H9 (cell line): ENCODE measurements around the gene FANCC. TPM values are rescaled to one million over a fixed set of nuclear protein-coding genes. Genes with fewer than 3 reads are reported as not detected.

Source experiments
- DNase-seq: peaks from one replicate; pipeline ENCODE4 v3.0.0-alpha.2; 2017
- H2AFZ ChIP-seq: one replicate; pipeline ENCODE4 v1.6.1; 2013; ENCODE audit warnings: mild to moderate bottlenecking, low read length, control low read depth, moderate library complexity
- H2AK5ac ChIP-seq: 2 replicates; pipeline ENCODE4 v1.6.1; 2013; ENCODE audit warnings: low read length, control low read depth, mixed read lengths; ENCODE audit not compliant: insufficient read length
- H2BK120ac ChIP-seq: one replicate; pipeline ENCODE4 v1.6.1; 2013; ENCODE audit warnings: low read depth, mild to moderate bottlenecking, low read length, control low read depth, inconsistent platforms; ENCODE audit not compliant: poor library complexity, severe bottlenecking
- H2BK12ac ChIP-seq: 2 replicates; pipeline ENCODE4 v1.6.1; 2013; ENCODE audit warnings: low read length, control low read depth, mixed read lengths, low read depth; ENCODE audit not compliant: insufficient read length
- H2BK15ac ChIP-seq: 2 replicates; pipeline ENCODE4 v1.6.1; 2013; ENCODE audit warnings: low read depth, low read length, control low read depth
- H2BK20ac ChIP-seq: one replicate; pipeline ENCODE4 v1.6.1; 2013; ENCODE audit warnings: low read depth, mild to moderate bottlenecking, low read length, control low read depth, inconsistent platforms; ENCODE audit not compliant: poor library complexity, severe bottlenecking
- H2BK5ac ChIP-seq: 2 replicates; pipeline ENCODE4 v1.6.1; 2013; ENCODE audit warnings: low read length, control low read depth, mixed read lengths; ENCODE audit not compliant: insufficient read length
- H3K14ac ChIP-seq: 2 replicates; pipeline ENCODE4 v1.6.1; 2013; ENCODE audit warnings: low read length, control low read depth; ENCODE audit not compliant: insufficient read depth
- H3K18ac ChIP-seq: 2 replicates; pipeline ENCODE4 v1.6.1; 2013; ENCODE audit warnings: low read depth, mild to moderate bottlenecking, mixed read lengths, low read length, control low read depth; ENCODE audit not compliant: insufficient read length
- H3K23ac ChIP-seq: 2 replicates; pipeline ENCODE4 v1.6.1; 2013; ENCODE audit warnings: low read length, control low read depth, mixed read lengths, low read depth; ENCODE audit not compliant: insufficient read length
- H3K23me2 ChIP-seq: 2 replicates; pipeline ENCODE4 v1.6.1; 2013; ENCODE audit warnings: low read depth, mild to moderate bottlenecking, mixed read lengths, low read length, control low read depth; ENCODE audit not compliant: insufficient read length, poor library complexity, severe bottlenecking
- H3K27ac ChIP-seq: 2 replicates; pipeline ENCODE4 v1.5.1; 2013; ENCODE audit warnings: low read length, control low read depth, mixed read lengths, low read depth; ENCODE audit not compliant: insufficient read length
- H3K27me3 ChIP-seq: 2 replicates; pipeline ENCODE4 v1.6.1; 2013; ENCODE audit warnings: low read length, control low read depth, inconsistent platforms; ENCODE audit not compliant: insufficient read depth
- H3K4ac ChIP-seq: 2 replicates; pipeline ENCODE4 v1.6.1; 2013; ENCODE audit warnings: low read depth, mild to moderate bottlenecking, control low read depth, inconsistent platforms, low read length, moderate library complexity
- H3K4me1 ChIP-seq: 2 replicates; pipeline ENCODE4 v1.6.1; 2013; ENCODE audit warnings: low read length, control low read depth, inconsistent platforms; ENCODE audit not compliant: insufficient read depth
- H3K4me2 ChIP-seq: 2 replicates; pipeline ENCODE4 v1.6.1; 2013; ENCODE audit warnings: low read length, control low read depth, mixed read lengths; ENCODE audit not compliant: insufficient read length, insufficient read depth
- H3K56ac ChIP-seq: 2 replicates; pipeline ENCODE4 v1.6.1; 2013; ENCODE audit warnings: low read depth, mild to moderate bottlenecking, mixed read lengths, low read length, control low read depth; ENCODE audit not compliant: insufficient read length
- H3K79me1 ChIP-seq: 2 replicates; pipeline ENCODE4 v1.6.1; 2013; ENCODE audit warnings: low read depth, mild to moderate bottlenecking, moderate library complexity, low read length, control low read depth, inconsistent platforms; ENCODE audit not compliant: insufficient read depth, poor library complexity, severe bottlenecking
- H3K79me2 ChIP-seq: 2 replicates; pipeline ENCODE4 v1.6.1; 2013; ENCODE audit warnings: low read length, control low read depth, inconsistent platforms; ENCODE audit not compliant: insufficient read depth
- H3K9ac ChIP-seq: 2 replicates; pipeline ENCODE4 v1.6.1; 2013; ENCODE audit warnings: low read length, control low read depth, mixed read lengths; ENCODE audit not compliant: insufficient read length; ENCODE audit errors: extremely low read depth
- H3K9me3 ChIP-seq: one replicate; pipeline ENCODE4 v1.6.1; 2013; ENCODE audit warnings: low read depth, low read length, inconsistent platforms; ENCODE audit not compliant: control insufficient read depth
- H3T11ph ChIP-seq: one replicate; pipeline ENCODE4 v1.6.1; 2013; ENCODE audit warnings: mild to moderate bottlenecking, low read length, control low read depth, inconsistent platforms
- H4K20me1 ChIP-seq: one replicate; pipeline ENCODE4 v1.6.1; 2013; ENCODE audit not compliant: control insufficient read depth, insufficient read length, insufficient read depth
- H4K5ac ChIP-seq: 2 replicates; pipeline ENCODE4 v1.6.1; 2013; ENCODE audit warnings: low read depth, mild to moderate bottlenecking, mixed read lengths, low read length, control low read depth; ENCODE audit not compliant: insufficient read length
- H4K8ac ChIP-seq: replicated peaks from 2 replicates; pipeline ENCODE4 v1.6.1; 2013; ENCODE audit warnings: low read length, control low read depth, mixed read lengths, low read depth; ENCODE audit not compliant: insufficient read length
- H4K91ac ChIP-seq: 2 replicates; pipeline ENCODE4 v1.6.1; 2013; ENCODE audit warnings: low read depth, mild to moderate bottlenecking, moderate library complexity, mixed read lengths, low read length, control low read depth; ENCODE audit not compliant: insufficient read length
- H3K27ac Mint-ChIP-seq, 3 experiments: 2 replicates in 2 of 3; 3 replicates in 1 of 3; pipeline ENCODE4 v1.8.0; 2020 to 2021; ENCODE audit warnings: mixed read lengths in 3 of 3, mild to moderate bottlenecking in 1 of 3, moderate library complexity in 1 of 3
- H3K27me3 Mint-ChIP-seq: 2 replicates; pipeline ENCODE4 v1.8.0; 2021; ENCODE audit warnings: low read depth, mild to moderate bottlenecking, moderate library complexity, mixed read lengths
- H3K36me3 Mint-ChIP-seq, 3 experiments: 2 replicates in 2 of 3; 3 replicates in 1 of 3; pipeline ENCODE4 v1.8.0; 2020 to 2021; ENCODE audit warnings: low read depth in 3 of 3, mixed read lengths in 3 of 3; ENCODE audit not compliant: insufficient read depth in 1 of 3
- H3K4me1 Mint-ChIP-seq, 2 experiments: 2 replicates each; pipeline ENCODE4 v1.8.0; 2020; ENCODE audit warnings: mixed read lengths in 2 of 2
- H3K4me3 Mint-ChIP-seq, 2 experiments: 2 replicates in 1 of 2; 3 replicates in 1 of 2; pipeline ENCODE4 v1.8.0; 2020 to 2021; ENCODE audit warnings: mild to moderate bottlenecking in 2 of 2, mixed read lengths in 2 of 2, moderate library complexity in 1 of 2
- H3K9me3 Mint-ChIP-seq, 2 experiments: 2 replicates in 1 of 2; 3 replicates in 1 of 2; pipeline ENCODE4 v1.8.0; 2020; ENCODE audit warnings: mild to moderate bottlenecking in 2 of 2, mixed read lengths in 2 of 2, moderate library complexity in 1 of 2
- WGBS: extraction: QIAGEN DNeasy Blood & Tissue Kit; methylation state at CpG from one replicate; pipeline ENCODE4 v1.1.7; 2013; ENCODE audit warnings: missing lambda C conversion rate, low lambda C conversion rate, mixed read lengths; ENCODE audit not compliant: insufficient read length; ENCODE audit errors: extremely low coverage; 5-methylcytosine and 5-hydroxymethylcytosine counted together
- total RNA-seq: library from RNA; stranded (reverse); gene quantifications from 2 replicates; pipeline ENCODE4 v1.2.1, GENCODE V29; 2021
- TF ChIP-seq, protein P1 (sequence below): fragments of 200-600 bp; sonication (generic); conservative IDR thresholded peaks from 3 replicates; pipeline ENCODE4 v1.8.0; 2021; ENCODE audit warnings: antibody characterized with exemption, mild to moderate bottlenecking

The FANCC gene
- total RNA-seq, 1 experiment from 2014 or later, result 14.6 TPM

DNA sequence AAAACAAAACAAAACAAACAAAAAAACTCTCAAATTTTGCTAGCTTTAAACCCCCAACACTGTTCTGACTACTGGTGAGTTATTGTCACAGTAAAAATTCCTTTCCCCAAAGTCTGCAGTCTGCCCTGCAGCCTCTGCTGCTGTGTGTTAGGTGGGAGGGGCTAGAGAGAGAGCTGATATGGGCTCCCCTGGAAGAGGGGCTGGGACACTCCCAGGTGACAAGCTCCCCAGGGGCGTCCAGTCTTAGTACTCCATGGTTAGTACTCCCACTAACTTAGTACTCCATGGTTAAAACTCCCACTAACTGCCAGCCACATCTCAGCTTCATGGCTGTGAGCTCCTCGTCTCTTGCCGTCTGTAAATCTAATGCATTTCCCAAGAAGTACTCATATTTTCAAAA is 191.9 kb downstream of the FANCC start:
- DNase-seq, result peak; percentile 26
- Histone ChIP-seq H3K4me2 (no peak overlapping the region), H3K9me3 (no peaks in the 10 kb centered on the region), H2BK12ac (no peak overlapping the region), H3K56ac (no peak overlapping the region), H2AFZ (no peak overlapping the region), H3K9ac (no peak overlapping the region), H3K27me3 (no peaks in the 10 kb centered on the region), H3K23ac (no peak overlapping the region), H4K5ac (no peak overlapping the region), H2AK5ac (no peak overlapping the region), H3K79me2 (no peaks in the 10 kb centered on the region), H4K91ac (no peak overlapping the region), H3K18ac (no peak overlapping the region), H2BK120ac (no peak overlapping the region), H2BK5ac (no peak overlapping the region), H3K79me1 (no peaks in the 10 kb centered on the region), H3K4ac (no peak overlapping the region), H3K23me2 (peaks cover 4% of the 10 kb centered on the region), H2BK20ac (no peak overlapping the region), H3T11ph (no peak overlapping the region), H2BK15ac (no peak overlapping the region), H4K8ac (no peak overlapping the region), H4K20me1 (no peaks in the 10 kb centered on the region), H3K4me1 (peaks cover 10% of the 10 kb centered on the region; the same call in 1 of the 2 replicates), H3K14ac (no peak overlapping the region), H3K27ac (no peak overlapping the region)
- Mint-ChIP-seq H3K4me3 (no peak overlapping the region), H3K27me3 (peaks cover 6% of the 10 kb centered on the region; the same call in 1 of the 2 replicates), H3K4me1 (peaks cover 36 to 39% of the 10 kb centered on the region in 2 experiments), H3K36me3 (no peaks in the 10 kb centered on the region), H3K27ac (no peak overlapping the region; a peak in 1 of 7 replicates), H3K9me3 (no peaks in the 10 kb centered on the region)
- TF ChIP-seq, protein P1, sequence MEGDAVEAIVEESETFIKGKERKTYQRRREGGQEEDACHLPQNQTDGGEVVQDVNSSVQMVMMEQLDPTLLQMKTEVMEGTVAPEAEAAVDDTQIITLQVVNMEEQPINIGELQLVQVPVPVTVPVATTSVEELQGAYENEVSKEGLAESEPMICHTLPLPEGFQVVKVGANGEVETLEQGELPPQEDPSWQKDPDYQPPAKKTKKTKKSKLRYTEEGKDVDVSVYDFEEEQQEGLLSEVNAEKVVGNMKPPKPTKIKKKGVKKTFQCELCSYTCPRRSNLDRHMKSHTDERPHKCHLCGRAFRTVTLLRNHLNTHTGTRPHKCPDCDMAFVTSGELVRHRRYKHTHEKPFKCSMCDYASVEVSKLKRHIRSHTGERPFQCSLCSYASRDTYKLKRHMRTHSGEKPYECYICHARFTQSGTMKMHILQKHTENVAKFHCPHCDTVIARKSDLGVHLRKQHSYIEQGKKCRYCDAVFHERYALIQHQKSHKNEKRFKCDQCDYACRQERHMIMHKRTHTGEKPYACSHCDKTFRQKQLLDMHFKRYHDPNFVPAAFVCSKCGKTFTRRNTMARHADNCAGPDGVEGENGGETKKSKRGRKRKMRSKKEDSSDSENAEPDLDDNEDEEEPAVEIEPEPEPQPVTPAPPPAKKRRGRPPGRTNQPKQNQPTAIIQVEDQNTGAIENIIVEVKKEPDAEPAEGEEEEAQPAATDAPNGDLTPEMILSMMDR, result no peak
- WGBS, result no CpG with 5 or more reads among the region's 3 CpGs
